Activated naive CD8-positive, alpha-beta T cell (primary cell): ENCODE data around the gene RASL10A.

Experiments used
- H3K27ac Mint-ChIP-seq: one replicate; pipeline ENCODE4 v1.8.0; 2021; ENCODE audit warnings: mixed read lengths
- H3K27me3 Mint-ChIP-seq: one replicate; pipeline ENCODE4 v1.8.0; 2021; ENCODE audit warnings: mixed read lengths
- H3K36me3 Mint-ChIP-seq: one replicate; pipeline ENCODE4 v1.8.0; 2021; ENCODE audit warnings: mixed read lengths
- H3K4me1 Mint-ChIP-seq: one replicate; pipeline ENCODE4 v1.8.0; 2021; ENCODE audit warnings: low read depth, mixed read lengths
- H3K4me3 Mint-ChIP-seq: one replicate; pipeline ENCODE4 v1.8.0; 2021; ENCODE audit warnings: mild to moderate bottlenecking, mixed read lengths
- H3K9me3 Mint-ChIP-seq: one replicate; pipeline ENCODE4 v1.8.0; 2021; ENCODE audit warnings: low read depth, mixed read lengths

RASL10A gene

GRCh38 chr22:29317827-29318454 is 2.4 kb upstream of the RASL10A start:
- Mint-ChIP-seq H3K4me3 (no peak overlapping the region), H3K27ac (no peak overlapping the region), H3K9me3 (no peaks in the 10 kb centered on the region), H3K27me3 (peaks cover 16% of the 10 kb centered on the region), H3K4me1 (peaks cover 13% of the 10 kb centered on the region), H3K36me3 (no peaks in the 10 kb centered on the region)

DNA sequence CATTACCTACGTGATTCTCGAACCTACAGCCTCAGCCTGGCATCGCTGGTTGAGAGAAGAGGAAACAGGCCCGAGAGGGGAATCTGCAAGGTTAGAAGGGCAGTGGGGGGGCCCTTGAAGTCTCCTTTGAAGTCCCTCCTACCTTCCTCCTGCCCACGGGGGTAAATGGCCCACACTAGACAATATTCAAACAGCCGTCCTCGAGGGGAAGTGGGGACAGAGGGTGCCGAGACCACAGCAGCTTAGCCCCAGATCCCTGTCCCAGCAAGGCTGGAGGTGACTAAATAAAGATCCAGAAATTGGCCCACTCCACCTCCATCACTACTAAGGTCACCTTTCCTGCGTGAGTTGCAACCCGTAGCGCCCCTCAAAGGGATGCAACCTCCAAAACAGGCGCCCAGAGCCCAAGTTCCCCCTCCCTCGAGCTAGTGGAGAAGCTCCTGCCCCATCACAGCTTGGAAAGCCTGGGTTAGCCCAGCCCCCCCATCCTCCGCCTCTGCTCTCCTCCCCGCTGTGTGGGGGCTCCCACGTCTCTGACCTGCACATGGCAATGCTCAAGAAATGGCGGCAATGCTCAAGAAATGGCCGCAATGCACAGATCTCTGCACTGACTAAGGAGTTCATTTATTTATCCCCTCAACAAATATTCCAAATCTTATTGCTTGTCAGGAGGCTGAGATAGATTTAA is 788 bp upstream of the RASL10A start:
- no peaks in the 10 kb centered on the region for H3K9me3 Mint-ChIP-seq
- no peaks in the 10 kb centered on the region for H3K36me3 Mint-ChIP-seq
- peaks cover 23% of the 10 kb centered on the region for H3K27me3 Mint-ChIP-seq
- peak overlapping the region; percentile 52 for H3K4me3 Mint-ChIP-seq
- H3K27ac Mint-ChIP-seq: no peak overlapping the region
- peaks cover 13% of the 10 kb centered on the region for H3K4me1 Mint-ChIP-seq

DNA sequence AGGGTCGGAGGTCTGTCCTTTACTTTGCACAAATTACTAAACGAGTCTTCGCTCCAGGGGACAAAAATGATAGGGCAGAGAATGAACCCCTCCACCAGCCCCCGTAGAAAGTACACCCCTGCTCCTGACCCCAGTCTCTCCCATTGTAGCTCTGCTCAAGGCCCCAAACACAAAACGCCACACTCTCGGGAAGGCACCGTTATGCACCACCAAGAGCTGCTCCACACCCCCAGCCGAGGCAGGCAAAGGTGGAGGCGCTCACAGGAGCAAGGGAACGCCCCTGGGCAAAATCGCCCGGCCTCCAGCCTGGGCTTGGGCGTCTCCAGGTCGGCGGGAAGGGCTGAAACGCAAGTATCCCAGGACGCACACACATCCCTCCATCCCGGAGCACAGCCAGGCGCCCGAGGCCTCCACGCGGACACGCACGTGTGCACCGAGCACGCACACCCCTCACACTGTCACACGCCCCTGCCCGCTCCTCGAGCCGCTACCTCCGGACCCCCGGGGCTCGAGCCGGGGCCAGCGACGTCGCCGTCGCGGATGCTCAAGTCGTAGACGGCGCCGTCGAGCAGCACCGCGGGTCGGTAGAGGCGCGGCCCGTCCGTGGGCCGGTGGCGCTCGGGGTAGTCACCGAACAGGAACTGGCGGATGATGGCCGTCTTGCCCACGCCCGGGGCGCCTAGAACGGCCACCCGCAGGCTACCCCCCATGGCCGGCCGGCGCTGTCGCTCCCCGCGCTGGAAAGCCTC is 786 bp downstream of the RASL10A start:
- no peaks in the 10 kb centered on the region for H3K36me3 Mint-ChIP-seq
- no peak overlapping the region for H3K27ac Mint-ChIP-seq
- peak overlapping the region; percentile 30 for H3K4me3 Mint-ChIP-seq
- H3K27me3 Mint-ChIP-seq: peaks cover 23% of the 10 kb centered on the region
- peaks cover 16% of the 10 kb centered on the region for H3K4me1 Mint-ChIP-seq
- H3K9me3 Mint-ChIP-seq: no peaks in the 10 kb centered on the region

DNA sequence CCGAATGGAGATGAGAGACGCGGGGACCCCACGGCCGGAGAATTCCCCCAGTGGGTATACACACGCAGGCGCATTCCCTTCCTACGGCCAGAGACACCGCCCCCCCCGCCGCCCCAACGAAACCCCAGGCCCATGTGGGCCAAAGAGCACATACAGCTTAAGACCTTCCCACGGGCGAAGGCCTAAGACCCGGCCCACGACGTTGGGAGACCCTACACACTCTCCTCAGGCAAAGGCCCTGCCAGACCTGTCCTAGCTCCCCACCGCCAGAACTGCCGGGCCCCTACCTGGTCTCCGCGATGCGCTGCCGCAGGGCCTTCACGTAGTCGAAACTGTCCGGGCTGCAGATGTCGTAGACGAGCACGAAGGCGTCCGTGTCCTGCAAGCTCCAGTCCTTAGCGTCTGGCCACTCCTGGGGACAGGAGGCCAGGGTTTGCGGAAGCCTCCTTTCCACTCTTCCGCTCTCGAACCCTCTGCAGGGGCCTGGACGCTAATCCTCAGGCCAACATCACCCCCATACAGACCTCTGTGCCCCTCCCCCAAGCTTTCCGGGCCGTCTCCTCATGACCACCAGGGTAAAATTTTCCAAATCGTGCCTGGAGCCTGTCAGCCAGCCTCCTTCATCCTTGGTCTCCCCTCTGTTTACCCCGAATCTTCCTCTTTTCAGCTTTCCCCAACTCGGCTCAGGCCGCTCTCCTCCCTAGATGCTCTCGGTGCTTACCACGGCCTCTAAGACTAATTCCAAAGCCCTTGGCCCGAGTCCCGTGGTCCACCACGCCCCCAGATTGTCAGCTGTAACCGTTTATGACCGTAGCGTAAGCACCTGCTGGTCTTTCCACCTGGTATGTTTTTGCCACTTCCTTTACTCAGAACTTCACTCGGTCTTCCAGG is 1.7 kb downstream of the RASL10A start:
- Mint-ChIP-seq H3K9me3 (no peaks in the 10 kb centered on the region), H3K36me3 (no peaks in the 10 kb centered on the region), H3K27ac (no peak overlapping the region), H3K27me3 (peaks cover 23% of the 10 kb centered on the region), H3K4me3 (peak overlapping the region; percentile 30), H3K4me1 (peaks cover 19% of the 10 kb centered on the region)

DNA sequence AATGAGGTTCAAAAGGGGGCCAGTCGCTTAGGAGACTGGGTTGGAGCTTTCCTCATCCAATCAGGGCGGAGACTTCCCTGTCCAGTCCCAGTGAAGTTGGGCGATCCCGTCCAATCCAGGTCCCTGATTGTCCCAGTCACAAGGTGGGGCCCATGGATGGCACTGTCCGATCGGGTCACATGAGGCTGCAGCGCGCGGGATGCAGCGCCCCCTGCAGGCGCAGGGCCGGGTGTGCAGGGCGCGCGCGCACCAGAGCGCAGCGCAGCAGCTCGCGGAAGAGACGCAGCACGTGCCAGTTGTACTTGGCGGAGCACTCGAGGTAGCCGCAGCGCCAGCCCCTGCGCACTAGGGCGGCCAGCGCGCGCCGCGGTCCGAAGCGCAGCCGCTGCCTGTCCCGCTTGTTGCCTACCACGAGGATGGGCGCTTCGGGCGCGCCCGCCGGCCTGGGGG is 2.3 kb downstream of the RASL10A start:
- H3K27me3 Mint-ChIP-seq: peaks cover 23% of the 10 kb centered on the region
- no peaks in the 10 kb centered on the region for H3K9me3 Mint-ChIP-seq
- H3K4me3 Mint-ChIP-seq: no peak overlapping the region
- peaks cover 24% of the 10 kb centered on the region for H3K4me1 Mint-ChIP-seq
- H3K36me3 Mint-ChIP-seq: no peaks in the 10 kb centered on the region
- H3K27ac Mint-ChIP-seq: no peak overlapping the region

DNA sequence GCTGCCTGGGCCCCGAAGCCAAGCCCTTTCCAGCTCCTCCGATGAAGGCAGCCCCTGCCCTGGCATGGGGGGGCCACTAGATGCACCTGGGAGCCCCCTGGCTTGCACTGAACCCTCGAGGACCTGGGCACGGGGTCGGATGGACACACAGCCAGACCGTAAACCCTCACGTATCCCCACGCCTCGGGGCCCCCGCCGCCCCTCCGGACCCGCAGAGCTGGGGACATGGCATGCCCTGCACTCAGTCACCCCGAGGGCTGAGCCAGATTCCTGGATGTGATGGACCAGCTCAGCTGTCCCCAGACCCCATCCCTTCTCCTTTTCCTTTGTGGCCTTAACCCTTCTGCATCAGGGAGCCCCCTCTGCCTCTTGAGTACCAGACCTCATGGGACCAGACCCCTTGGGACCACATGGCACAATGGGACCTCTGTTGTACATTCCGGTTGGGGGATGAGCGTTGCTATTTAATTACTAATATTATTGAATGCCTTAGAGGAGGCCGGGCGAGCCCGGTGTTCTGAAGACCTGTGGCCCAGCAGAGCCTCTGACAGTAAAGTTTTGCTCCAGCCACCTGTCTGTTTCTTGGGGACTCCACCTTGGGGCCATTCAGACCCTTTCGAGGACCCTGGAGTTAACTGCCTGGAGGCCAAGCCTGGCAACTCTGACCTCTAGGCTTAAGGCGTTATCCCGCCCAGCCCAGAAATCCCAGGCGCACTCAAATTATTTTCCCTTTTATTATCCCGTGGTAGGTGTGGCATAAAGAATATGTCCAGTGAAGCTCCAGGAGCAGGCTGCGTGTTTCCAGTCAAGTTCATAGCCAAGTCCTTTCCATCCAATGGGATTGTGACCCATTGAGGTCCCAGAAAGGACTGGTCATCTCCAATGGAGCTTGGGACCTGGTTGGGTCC is 3.0 kb downstream of the RASL10A start:
- Mint-ChIP-seq H3K27me3 (peaks cover 23% of the 10 kb centered on the region), H3K4me1 (peaks cover 26% of the 10 kb centered on the region), H3K36me3 (no peaks in the 10 kb centered on the region), H3K9me3 (no peaks in the 10 kb centered on the region), H3K4me3 (no peak overlapping the region), H3K27ac (no peak overlapping the region)

GRCh38 chr22:29311464-29312217 is 3.9 kb downstream of the RASL10A start:
- no peak overlapping the region for H3K4me3 Mint-ChIP-seq
- H3K9me3 Mint-ChIP-seq: no peaks in the 10 kb centered on the region
- no peak overlapping the region for H3K27ac Mint-ChIP-seq
- H3K4me1 Mint-ChIP-seq: peaks cover 28% of the 10 kb centered on the region
- H3K27me3 Mint-ChIP-seq: peaks cover 23% of the 10 kb centered on the region
- H3K36me3 Mint-ChIP-seq: no peaks in the 10 kb centered on the region

DNA sequence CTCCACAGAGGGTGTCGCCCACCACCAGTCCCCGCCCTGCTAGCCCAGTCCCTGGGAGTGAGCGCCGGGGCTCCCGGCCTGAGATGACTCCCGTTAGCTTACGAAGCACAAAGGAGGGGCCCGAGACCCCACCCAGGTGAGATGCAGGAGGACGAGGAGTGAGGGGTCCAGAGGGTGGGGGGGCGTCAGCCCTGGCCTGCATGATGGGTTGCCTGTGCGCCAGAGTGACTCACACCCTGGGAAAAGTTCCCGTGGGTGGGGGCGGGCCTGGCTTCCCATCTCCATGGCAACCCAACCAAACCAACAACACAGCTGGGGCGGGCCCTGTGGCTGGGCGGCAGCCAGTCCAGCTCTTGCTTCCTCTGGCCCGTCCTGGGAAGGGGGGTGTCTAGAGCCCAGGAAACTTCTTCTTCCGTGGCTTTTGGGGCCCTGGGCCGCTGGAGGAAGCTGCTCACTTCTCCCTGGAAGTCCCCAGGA is 4.6 kb downstream of the RASL10A start:
- H3K4me1 Mint-ChIP-seq: peaks cover 32% of the 10 kb centered on the region
- H3K27me3 Mint-ChIP-seq: peaks cover 21% of the 10 kb centered on the region
- no peak overlapping the region for H3K27ac Mint-ChIP-seq
- no peaks in the 10 kb centered on the region for H3K9me3 Mint-ChIP-seq
- H3K4me3 Mint-ChIP-seq: no peak overlapping the region
- no peaks in the 10 kb centered on the region for H3K36me3 Mint-ChIP-seq

- Mint-ChIP-seq H3K9me3 (no peaks in the 10 kb centered on the region), H3K4me3 (no peak overlapping the region), H3K36me3 (no peaks in the 10 kb centered on the region), H3K27me3 (peaks cover 21% of the 10 kb centered on the region), H3K27ac (no peak overlapping the region), H3K4me1 (peaks cover 34% of the 10 kb centered on the region)
Observed at GRCh38 chr22:29310065-29310862, 5.2 kb downstream of the RASL10A start.

- Mint-ChIP-seq H3K36me3 (no peaks in the 10 kb centered on the region), H3K9me3 (no peaks in the 10 kb centered on the region), H3K4me1 (peaks cover 30% of the 10 kb centered on the region), H3K4me3 (no peak overlapping the region), H3K27ac (no peak overlapping the region), H3K27me3 (peaks cover 20% of the 10 kb centered on the region)
Observed at GRCh38 chr22:29309332-29310064, 6.0 kb downstream of the RASL10A start.

DNA sequence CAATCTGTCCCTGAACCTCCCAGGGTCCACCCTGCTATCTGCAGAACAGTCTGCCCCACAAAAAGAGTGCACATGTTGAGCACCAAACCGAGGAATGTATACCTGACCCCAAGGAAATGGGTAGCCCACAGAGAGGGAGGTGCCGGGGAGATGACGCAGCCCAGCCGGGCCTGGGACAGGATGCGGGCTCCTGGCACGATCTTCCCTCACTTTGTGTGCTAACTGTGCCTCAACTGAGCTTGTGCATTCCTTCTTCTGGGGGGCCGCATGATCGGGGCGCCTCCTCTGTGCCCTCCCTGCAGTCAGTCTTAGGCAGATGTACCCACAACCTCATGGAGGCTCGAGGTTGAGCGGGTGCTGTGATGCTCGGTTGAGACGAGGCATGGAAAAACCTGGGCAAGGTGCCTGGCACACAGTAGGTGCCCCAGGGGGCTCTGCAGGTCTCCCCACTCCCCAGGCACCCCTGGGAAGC is 6.7 kb downstream of the RASL10A start:
- H3K36me3 Mint-ChIP-seq: no peaks in the 10 kb centered on the region
- no peaks in the 10 kb centered on the region for H3K9me3 Mint-ChIP-seq
- peak overlapping the region; percentile 20 for H3K4me3 Mint-ChIP-seq
- peaks cover 15% of the 10 kb centered on the region for H3K27me3 Mint-ChIP-seq
- peaks cover 24% of the 10 kb centered on the region for H3K4me1 Mint-ChIP-seq
- H3K27ac Mint-ChIP-seq: no peak overlapping the region

DNA sequence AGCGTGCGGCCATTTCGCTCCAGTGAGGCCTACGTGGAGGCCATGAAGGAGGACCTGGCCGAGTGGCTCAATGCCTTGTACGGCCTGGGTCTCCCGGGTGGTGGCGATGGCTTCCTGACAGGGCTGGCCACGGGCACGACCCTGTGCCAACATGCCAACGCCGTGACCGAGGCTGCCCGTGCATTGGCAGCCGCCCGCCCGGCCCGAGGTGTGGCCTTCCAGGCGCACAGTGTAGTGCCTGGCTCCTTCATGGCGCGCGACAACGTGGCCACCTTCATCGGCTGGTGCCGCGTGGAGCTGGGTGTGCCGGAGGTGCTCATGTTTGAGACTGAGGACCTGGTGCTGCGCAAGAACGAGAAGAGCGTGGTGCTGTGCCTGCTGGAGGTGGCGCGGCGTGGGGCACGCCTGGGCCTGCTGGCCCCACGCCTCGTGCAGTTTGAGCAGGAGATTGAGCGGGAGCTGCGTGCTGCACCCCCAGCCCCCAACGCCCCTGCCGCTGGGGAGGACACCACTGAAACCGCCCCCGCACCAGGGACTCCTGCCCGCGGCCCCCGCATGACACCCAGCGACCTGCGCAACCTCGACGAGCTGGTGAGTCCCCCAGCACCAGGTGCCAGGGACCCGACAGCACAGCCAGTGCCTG is 7.2 kb downstream of the RASL10A start:
- Mint-ChIP-seq H3K27ac (no peak overlapping the region), H3K36me3 (no peaks in the 10 kb centered on the region), H3K9me3 (no peaks in the 10 kb centered on the region), H3K27me3 (peaks cover 12% of the 10 kb centered on the region), H3K4me3 (peak overlapping the region; percentile 20), H3K4me1 (peaks cover 21% of the 10 kb centered on the region)
